HCT116 (cell line): ENCODE data around the gene SCFD1. TPM values are rescaled to one million over a fixed set of nuclear protein-coding genes. Genes with fewer than 3 reads are reported as not detected.

ENCODE experiments used
- ATAC-seq: fragments of 200-7000 bp; cut with Tn5 transposase; 2 replicates; pipeline ENCODE4 v1.9.1; 2020; ENCODE audit warnings: mild to moderate bottlenecking, moderate library complexity
- BruUV-seq: library from RNA; stranded (reverse); fragments of 400-500 nt; replicated peaks from 2 replicates; lab custom pipeline; 2021; lab: Mats Ljungman, UMichigan
- CTCF ChIA-PET: fragments of 300-600 bp; sonication (Branson Sonifier 250); formaldehyde crosslinking; loops from one replicate; lab custom pipeline; 2021; ENCODE audit warnings: antibody characterized with exemption; lab: Charles Lee
- POLR2A ChIA-PET: fragments of 300-600, 350-600 bp; sonication (Branson Sonifier 250); formaldehyde crosslinking; loops from one replicate; lab custom pipeline; 2021; ENCODE audit warnings: antibody characterized with exemption; lab: Charles Lee
- RAD21 ChIA-PET, 2 experiments: fragments of 300-600 bp; sonication (Branson Sonifier 250); formaldehyde crosslinking; loops; one replicate each; lab custom pipeline; 2023; ENCODE audit warnings: low total read pairs in 2 of 2; ENCODE audit not compliant: uncharacterized antibody in 2 of 2, unreplicated experiment in 2 of 2, low non-redundant PET in 1 of 2; lab: Charles Lee
- DNase-seq: peaks from one replicate; pipeline ENCODE4 v3.0.0-alpha.2; 2010; ENCODE audit warnings: low read depth, low spot score
- H2AFZ ChIP-seq: fragments of 200-600 bp; shearing (Covaris generic), sonication (generic); 2 replicates; pipeline ENCODE4 v1.6.1; 2017; ENCODE audit warnings: low read depth, mixed run types, mixed read lengths, antibody characterized with exemption, low read length; ENCODE audit not compliant: poor library complexity, severe bottlenecking
- H3K27ac ChIP-seq: 2 replicates; pipeline ENCODE4 v1.5.1; 2012; ENCODE audit warnings: low read depth, low read length
- H3K27me3 ChIP-seq: fragments of 200-600 bp; sonication (generic); 2 replicates; pipeline ENCODE4 v1.6.1; 2016; ENCODE audit warnings: mixed run types, low read length, mixed read lengths; ENCODE audit not compliant: insufficient read depth
- H3K36me3 ChIP-seq, 2 experiments: fragments of 200-500 bp in 1 of 2; fragments of 200-600 bp in 1 of 2; sonication (Bioruptor generic) in 1 of 2; sonication (generic) in 1 of 2; 2 replicates each; pipeline versions ENCODE4 v1.5.1 to v1.6.1; 2014 to 2016; ENCODE audit warnings: low read length in 2 of 2, inconsistent platforms in 1 of 2, mixed read lengths in 1 of 2, mixed run types in 1 of 2; ENCODE audit not compliant: insufficient read depth in 2 of 2, control insufficient read depth in 1 of 2
- H3K4me1 ChIP-seq, 2 experiments: fragments of 200-600 bp in 1 of 2; sonication (generic) in 1 of 2; 2 replicates each; pipeline versions ENCODE4 v1.5.1 to v1.6.1; 2012 to 2017; ENCODE audit warnings: low read length in 2 of 2, inconsistent platforms in 1 of 2, mild to moderate bottlenecking in 1 of 2, mixed read lengths in 1 of 2, mixed run types in 1 of 2, moderate library complexity in 1 of 2; ENCODE audit not compliant: insufficient read depth in 2 of 2, control insufficient read depth in 1 of 2
- H3K4me2 ChIP-seq: fragments of 200-600 bp; sonication (generic); 2 replicates; pipeline ENCODE4 v1.6.1; 2017; ENCODE audit warnings: mixed run types, low read length, mixed read lengths
- H3K4me3 ChIP-seq, 2 experiments: fragments of 200-600 bp in 1 of 2; sonication (generic) in 1 of 2; replicated peaks in 1 of 2; 2 replicates each; pipeline ENCODE4 v1.5.1; 2011 to 2016; ENCODE audit warnings: low read length in 2 of 2, control low read depth in 1 of 2, low read depth in 1 of 2, mild to moderate bottlenecking in 1 of 2, mixed read lengths in 1 of 2, mixed run types in 1 of 2
- H3K79me2 ChIP-seq: fragments of 200-600 bp; sonication (generic); 2 replicates; pipeline ENCODE4 v1.6.1; 2017; ENCODE audit warnings: mild to moderate bottlenecking, mixed run types, low read length, moderate library complexity, mixed read lengths; ENCODE audit not compliant: insufficient read depth
- H3K9ac ChIP-seq: fragments of 200-600 bp; sonication (generic); 2 replicates; pipeline ENCODE4 v1.6.1; 2016; ENCODE audit warnings: low read length, mixed read lengths
- H3K9me2 ChIP-seq: fragments of 200-600 bp; sonication (generic), shearing (Covaris generic); 2 replicates; pipeline ENCODE4 v1.6.1; 2017; ENCODE audit warnings: mixed run types, mild to moderate bottlenecking, moderate library complexity; ENCODE audit not compliant: insufficient read depth
- H3K9me3 ChIP-seq, 2 experiments: fragments of 200-500 bp in 1 of 2; fragments of 200-600 bp in 1 of 2; sonication (Bioruptor generic) in 1 of 2; sonication (generic) in 1 of 2; 2 replicates each; pipeline ENCODE4 v1.6.1; 2014 to 2017; ENCODE audit warnings: low read length in 2 of 2, mixed read lengths in 2 of 2, inconsistent platforms in 1 of 2, low read depth in 1 of 2, mild to moderate bottlenecking in 1 of 2, mixed run types in 1 of 2, moderate library complexity in 1 of 2; ENCODE audit not compliant: control insufficient read depth in 1 of 2, insufficient read depth in 1 of 2
- H4K20me1 ChIP-seq: fragments of 200-600 bp; sonication (generic), shearing (Covaris generic); 2 replicates; pipeline ENCODE4 v1.6.1; 2017; ENCODE audit warnings: mixed run types, mild to moderate bottlenecking, moderate library complexity; ENCODE audit not compliant: insufficient read depth
- CBX3 ChIP-seq: IDR thresholded peaks from 2 replicates; pipeline ENCODE4 v1.6.1; 2012; ENCODE audit warnings: low read depth
- CEBPB ChIP-seq: IDR thresholded peaks from 2 replicates; pipeline ENCODE4 v1.6.1; 2012; ENCODE audit warnings: low read depth
- EGR1 ChIP-seq: IDR thresholded peaks from 2 replicates; pipeline ENCODE4 v1.6.1; 2012; ENCODE audit warnings: low read depth
- EZH2 ChIP-seq: fragments of 200-600 bp; sonication (generic); IDR thresholded peaks from 2 replicates; pipeline ENCODE4 v1.6.1; 2017; ENCODE audit warnings: antibody characterized with exemption, mixed run types
- EZH2phosphoT487 ChIP-seq: fragments of 200-600 bp; IDR thresholded peaks from 2 replicates; pipeline ENCODE4 v1.6.1; 2018; ENCODE audit warnings: antibody characterized with exemption, borderline replicate concordance
- FOSL1 ChIP-seq: IDR thresholded peaks from 2 replicates; pipeline ENCODE4 v1.6.1; 2012; ENCODE audit warnings: low read depth
- JUND ChIP-seq: IDR thresholded peaks from 2 replicates; pipeline ENCODE4 v1.6.1; 2012
- MAX ChIP-seq: IDR thresholded peaks from 2 replicates; pipeline ENCODE4 v1.6.1; 2012
- POLR2A ChIP-seq: IDR thresholded peaks from 2 replicates; pipeline ENCODE4 v1.7.0; 2011; ENCODE audit warnings: borderline replicate concordance; ENCODE audit not compliant: insufficient read depth, insufficient read length; ENCODE audit errors: extremely low read depth
- RAD21 ChIP-seq: IDR thresholded peaks from 2 replicates; pipeline ENCODE4 v1.6.1; 2012; ENCODE audit warnings: low read depth, mild to moderate bottlenecking
- SIN3A ChIP-seq: IDR thresholded peaks from 2 replicates; pipeline ENCODE4 v1.6.1; 2012; ENCODE audit warnings: low read depth
- SRF ChIP-seq: IDR thresholded peaks from 2 replicates; pipeline ENCODE4 v1.6.1; 2012; ENCODE audit warnings: low read depth
- YY1 ChIP-seq: IDR thresholded peaks from 2 replicates; pipeline ENCODE4 v1.6.1; 2011; ENCODE audit warnings: low read length, low read depth, moderate library complexity, mild to moderate bottlenecking; ENCODE audit not compliant: insufficient replicate concordance; ENCODE audit errors: extremely low read depth
- ZBTB33 ChIP-seq: IDR thresholded peaks from 2 replicates; pipeline ENCODE4 v1.6.1; 2011; ENCODE audit warnings: mild to moderate bottlenecking, low read length, moderate library complexity; ENCODE audit not compliant: insufficient replicate concordance; ENCODE audit errors: extremely low read depth
- ZFX ChIP-seq: fragments of 450-650 bp; IDR thresholded peaks from 2 replicates; pipeline ENCODE4 v1.6.1; 2017
- ZNF274 ChIP-seq: fragments of 200-500 bp; sonication (Bioruptor generic); IDR thresholded peaks from 2 replicates; pipeline ENCODE4 v1.6.1; 2014; ENCODE audit warnings: mild to moderate bottlenecking, low read depth, low read length, inconsistent platforms
- intact Hi-C: fragments of 100-400 bp; cut with micrococcal nuclease; formaldehyde crosslinking; loops from 2 replicates; pipeline ENCODE4 v1.10.0; 2022
- total RNA-seq: library from RNA; stranded (reverse); gene quantifications from one replicate; pipeline ENCODE4 v1.2.1, GENCODE V29; 2021; ENCODE audit not compliant: unreplicated experiment

Gene SCFD1
- total RNA-seq, 1 experiment from 2014 or later, result 71.1 TPM

- no peak for TF ChIP-seq ZFX
- no peak for TF ChIP-seq ZNF274
- no peak for TF ChIP-seq EGR1
- TF ChIP-seq POLR2A, result no peak
Measured at GRCh38 chr14:30623412-30624131, 1.5 kb downstream of the SCFD1 start (continued).

GRCh38 chr14:30624132-30624423, 2.0 kb downstream of the SCFD1 start:
- no peak for ATAC-seq
- Histone ChIP-seq H3K9me3 (no peaks in the 10 kb centered on the region), H3K4me3 (no peak overlapping the region), H2AFZ (no peak overlapping the region), H3K36me3 (no peaks in the 10 kb centered on the region), H4K20me1 (no peaks in the 10 kb centered on the region), H3K9ac (no peak overlapping the region), H3K79me2 (peaks cover 64% of the 10 kb centered on the region)
- BruUV-seq, result no TSS peak
- RAD21 ChIA-PET, result no interaction called here
- POLR2A ChIA-PET, result no interaction called here
- intact Hi-C loops, result no loop called here
- TF ChIP-seq YY1, result no peak
- TF ChIP-seq ZFX, result no peak
- TF ChIP-seq JUND, result no peak
- TF ChIP-seq EZH2, result no peak
- TF ChIP-seq RAD21, result no peak
- TF ChIP-seq ZNF274, result no peak
- no peak for TF ChIP-seq EZH2phosphoT487
- no peak for TF ChIP-seq CBX3
- TF ChIP-seq ZBTB33, result no peak
- TF ChIP-seq CEBPB, result no peak
- TF ChIP-seq FOSL1, result no peak
- no peak for TF ChIP-seq SIN3A
- no peak for TF ChIP-seq MAX
- TF ChIP-seq SRF, result no peak
- TF ChIP-seq, all 23 proteins: peak for 0
- CTCF ChIA-PET, result no interaction called here
- H3K27ac ChIP-seq, result no peak overlapping the region
- DNase-seq, result no peak
- H3K4me1 ChIP-seq, result peaks cover 3 to 24% of the 10 kb centered on the region in 2 experiments; a peak in 3 of 4 replicates
- H3K9me2 ChIP-seq, result no peaks in the 10 kb centered on the region
- H3K4me2 ChIP-seq, result peak overlapping the region; percentile 76; the same call in 1 of the 2 replicates
- no peaks in the 10 kb centered on the region for H3K27me3 ChIP-seq
